LNCaP clone FGC (cell line): ENCODE results near the gene TNIK.
"Not testable (repeated sequence)": the region's sequence is repeated elsewhere in the genome, so short reads cannot be mapped to it uniquely, and the experiment has no call there.

Source experiments
- DNase-seq: peaks from one replicate; pipeline ENCODE4 v3.0.0-alpha.2; 2011; ENCODE audit warnings: low read depth
- H3K4me3 ChIP-seq: 2 replicates; pipeline ENCODE4 v1.5.1; 2011; ENCODE audit warnings: mild to moderate bottlenecking, low read depth, low read length, control low read depth
- CTCF ChIP-seq: IDR thresholded peaks from 2 replicates; pipeline ENCODE4 v1.5.1; 2012; ENCODE audit warnings: mild to moderate bottlenecking; ENCODE audit not compliant: control insufficient read depth, insufficient read depth; ENCODE audit errors: extremely low read depth

The TNIK gene

DNA sequence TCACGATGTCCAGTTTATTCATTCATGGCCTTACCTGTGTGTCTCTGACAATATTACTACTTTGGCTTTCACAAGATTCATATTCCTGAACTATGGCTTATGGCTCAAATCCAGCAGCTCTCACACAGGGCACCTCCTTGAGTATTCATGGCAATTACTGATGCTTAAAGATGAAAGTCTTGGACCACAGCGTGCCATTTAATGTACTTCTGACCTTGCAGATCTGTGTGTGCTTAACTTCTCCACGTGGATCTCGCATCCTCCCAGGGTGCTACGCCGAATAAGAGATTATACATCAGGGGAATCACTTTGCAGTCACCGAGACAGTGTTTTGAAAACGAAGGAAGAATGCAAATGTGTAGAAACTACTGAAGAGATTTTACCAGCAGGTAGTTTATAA, 147.5 kb downstream of the TNIK start:
- TF ChIP-seq CTCF: no peak
- no peak for DNase-seq
- no peak overlapping the region for H3K4me3 ChIP-seq

GRCh38 chr3:171311784-171312183, 148.4 kb downstream of the TNIK start:
- no peak for TF ChIP-seq CTCF
- H3K4me3 ChIP-seq: no peak overlapping the region
- DNase-seq: no peak

DNA sequence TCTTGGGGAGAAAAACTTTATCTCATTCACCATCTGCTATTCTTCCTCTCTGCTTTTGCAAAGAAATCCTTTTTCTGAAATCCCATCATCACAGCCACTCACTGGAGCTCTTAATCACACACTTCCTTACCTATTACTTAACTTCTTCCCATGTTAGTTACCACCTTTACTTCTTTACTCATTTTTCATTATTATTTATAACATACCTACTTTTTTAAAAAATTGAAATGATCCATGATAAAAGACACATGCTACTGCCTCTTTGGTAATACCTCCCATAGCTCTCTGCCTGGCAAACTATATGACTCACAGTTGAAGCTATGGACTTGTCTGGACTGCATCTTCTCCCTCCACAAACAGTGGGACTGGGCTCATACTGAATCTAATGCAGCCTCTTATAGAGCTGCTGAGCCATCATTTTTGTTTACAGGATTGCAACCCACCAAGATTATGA, 150.3 kb downstream of the TNIK start:
- no peak overlapping the region for H3K4me3 ChIP-seq
- DNase-seq: no peak
- TF ChIP-seq CTCF: no peak

DNA sequence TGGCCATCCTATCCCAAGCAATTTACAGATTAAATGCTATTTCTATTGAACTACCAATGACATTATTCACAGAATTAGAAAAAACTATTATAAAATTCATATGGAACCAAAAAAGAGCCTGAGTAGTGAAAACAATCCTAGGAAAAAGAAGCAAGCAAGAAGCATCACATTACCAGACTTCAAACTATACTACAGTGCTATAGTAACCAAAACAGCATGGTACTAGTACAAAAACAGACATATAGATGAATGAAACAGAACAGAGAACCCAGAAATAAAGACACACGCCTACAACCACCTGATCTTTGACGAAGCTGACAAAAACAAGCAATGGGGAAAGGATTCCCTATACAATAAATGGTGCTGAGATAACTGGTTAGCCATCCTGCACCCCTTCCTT, 152.2 kb downstream of the TNIK start:
- TF ChIP-seq CTCF: no peak
- no peak for DNase-seq
- no peak overlapping the region for H3K4me3 ChIP-seq

- no peak for TF ChIP-seq CTCF
- DNase-seq: no peak
- no peak overlapping the region for H3K4me3 ChIP-seq
Measured at GRCh38 chr3:171307046-171307585, 153.1 kb downstream of the TNIK start.

DNA sequence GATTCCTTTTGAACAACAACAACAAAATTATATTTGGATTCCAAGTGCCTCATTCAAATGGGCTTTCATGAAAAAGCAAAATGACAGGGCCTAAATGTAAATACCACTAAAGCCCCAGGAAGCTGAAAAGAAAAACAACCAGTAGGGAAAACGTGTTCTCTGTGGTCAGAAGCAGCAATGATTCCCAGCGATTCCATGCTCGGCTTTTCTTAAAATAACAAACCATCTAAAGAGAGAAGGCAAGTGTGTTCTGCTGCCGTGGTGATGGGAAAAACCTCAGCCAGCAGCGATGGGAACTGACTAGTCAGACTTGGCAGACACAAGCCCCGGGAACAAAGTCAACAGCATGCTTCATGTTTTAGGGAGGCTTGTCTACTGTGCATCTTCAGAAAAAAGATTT, 153.6 kb downstream of the TNIK start:
- DNase-seq: no peak
- no peak for TF ChIP-seq CTCF
- no peak overlapping the region for H3K4me3 ChIP-seq

DNA sequence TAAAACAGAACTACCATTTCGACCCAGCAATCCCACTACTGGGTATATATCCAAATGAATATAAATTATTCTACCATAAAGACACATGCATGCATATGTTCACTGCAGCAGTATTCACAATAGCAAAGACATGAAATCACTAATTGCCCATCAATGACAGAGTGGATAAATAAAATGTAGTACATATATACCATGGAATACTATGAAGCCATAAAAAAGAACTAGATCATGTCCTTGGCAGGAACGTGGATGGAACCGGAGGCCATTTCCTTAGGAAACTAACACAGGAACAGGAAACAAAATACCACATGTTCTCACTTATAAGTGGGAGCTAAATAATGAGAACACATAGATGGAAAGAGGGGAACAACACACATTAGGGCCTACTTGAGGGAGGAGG, 154.4 kb downstream of the TNIK start:
- not testable (repeated sequence) for H3K4me3 ChIP-seq, DNase-seq

- not testable (repeated sequence) for DNase-seq
Measured at GRCh38 chr3:171304498-171304897, 155.7 kb downstream of the TNIK start.

DNA sequence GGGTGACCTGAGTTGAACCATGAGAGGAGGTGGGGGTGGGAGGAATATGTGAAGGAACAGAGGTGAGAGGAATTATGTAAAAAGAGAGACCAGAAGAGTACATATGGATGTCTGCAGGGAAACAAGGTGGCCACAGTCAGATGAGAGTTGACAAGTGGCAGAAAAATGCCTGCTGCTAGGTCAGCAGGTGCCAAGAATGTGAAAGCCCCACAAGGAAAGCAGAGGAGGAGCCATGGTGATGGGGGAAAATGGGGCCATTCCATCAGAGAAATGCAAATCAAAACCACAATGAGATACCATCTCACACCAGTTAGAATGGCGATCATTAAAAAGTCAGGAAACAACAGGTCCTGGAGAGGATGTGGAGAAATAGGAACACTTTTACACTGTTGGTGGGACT, 156.2 kb downstream of the TNIK start:
- DNase-seq, H3K4me3 ChIP-seq: not testable (repeated sequence)

More at GRCh38 chr3:171304498-171304897, 155.7 kb downstream of the TNIK start:
- H3K4me3 ChIP-seq: not testable (repeated sequence)
